ENCODE data around the gene NAALAD2. TPM values are rescaled to one million over a fixed set of nuclear protein-coding genes. Genes with fewer than 3 reads are reported as not detected.

The NAALAD2 gene
- total and polyA plus RNA-seq, 2 experiments from 2014 or later, result 3.4 to 4.3 TPM

DNA sequence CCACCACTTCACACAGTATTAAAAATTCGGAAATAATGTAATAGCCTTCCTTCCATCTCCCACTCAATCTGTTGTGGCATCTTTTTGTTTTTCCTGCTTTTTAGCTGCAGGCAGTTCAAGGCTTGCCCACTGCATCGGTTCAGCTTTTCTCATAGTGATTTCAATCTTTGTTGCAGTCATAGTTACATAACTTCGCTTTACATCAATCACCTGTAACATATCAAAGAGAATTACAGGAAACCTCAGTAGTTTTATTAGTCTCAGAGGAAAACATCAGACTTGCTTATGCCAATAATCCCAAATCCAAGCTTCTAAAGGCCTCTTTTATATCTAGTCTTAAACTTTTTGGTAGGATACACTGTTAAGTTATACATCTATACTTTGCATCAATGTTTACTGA lies 67.9 kb downstream of the NAALAD2 start:
- Mint-ChIP-seq H3K9me3 (no peaks in the 10 kb centered on the region), H3K36me3 (ENCODE audit: low read depth) (peaks cover 52% of the 10 kb centered on the region; the same call in 2 of the 3 replicates), H3K4me1 (peaks cover 2% of the 10 kb centered on the region; the same call in 2 of the 3 replicates), H3K27me3 (ENCODE audit: insufficient read depth, low read depth, poor library complexity) (no peaks in the 10 kb centered on the region), H3K27ac (no peak overlapping the region), H3K4me3 (no peak overlapping the region)
- H3K36me3 ChIP-seq (ENCODE audit: insufficient read depth), result peaks cover 36% of the 10 kb centered on the region
- peaks cover 9% of the 10 kb centered on the region; the same call in 1 of the 2 replicates for H4K20me1 ChIP-seq (replicated peaks; ENCODE audit: insufficient read depth)
- ATAC-seq, result no peak
- no peak for DNase-seq (ENCODE audit: low spot score)
- H3K27me3 ChIP-seq (ENCODE audit: insufficient read depth), result no peaks in the 10 kb centered on the region
- H2AFZ ChIP-seq, result no peak overlapping the region
- H3K79me2 ChIP-seq (replicated peaks; ENCODE audit: insufficient read depth), result 0 out of 2 replicates have a peak, but pooled peaks cover 7% of the 10 kb centered on the region
- H3K27ac ChIP-seq (ENCODE audit: low read depth), result no peak overlapping the region
- H3K4me2 ChIP-seq, result no peak overlapping the region
- no peaks in the 10 kb centered on the region; the same call in 1 of the 2 replicates for H3F3A ChIP-seq (replicated peaks; ENCODE audit: low read depth)
- no peak overlapping the region for H3K4me3 ChIP-seq
- H3K9me2 ChIP-seq (ENCODE audit: insufficient read depth), result no peaks in the 10 kb centered on the region
- TF ChIP-seq, protein P1, sequence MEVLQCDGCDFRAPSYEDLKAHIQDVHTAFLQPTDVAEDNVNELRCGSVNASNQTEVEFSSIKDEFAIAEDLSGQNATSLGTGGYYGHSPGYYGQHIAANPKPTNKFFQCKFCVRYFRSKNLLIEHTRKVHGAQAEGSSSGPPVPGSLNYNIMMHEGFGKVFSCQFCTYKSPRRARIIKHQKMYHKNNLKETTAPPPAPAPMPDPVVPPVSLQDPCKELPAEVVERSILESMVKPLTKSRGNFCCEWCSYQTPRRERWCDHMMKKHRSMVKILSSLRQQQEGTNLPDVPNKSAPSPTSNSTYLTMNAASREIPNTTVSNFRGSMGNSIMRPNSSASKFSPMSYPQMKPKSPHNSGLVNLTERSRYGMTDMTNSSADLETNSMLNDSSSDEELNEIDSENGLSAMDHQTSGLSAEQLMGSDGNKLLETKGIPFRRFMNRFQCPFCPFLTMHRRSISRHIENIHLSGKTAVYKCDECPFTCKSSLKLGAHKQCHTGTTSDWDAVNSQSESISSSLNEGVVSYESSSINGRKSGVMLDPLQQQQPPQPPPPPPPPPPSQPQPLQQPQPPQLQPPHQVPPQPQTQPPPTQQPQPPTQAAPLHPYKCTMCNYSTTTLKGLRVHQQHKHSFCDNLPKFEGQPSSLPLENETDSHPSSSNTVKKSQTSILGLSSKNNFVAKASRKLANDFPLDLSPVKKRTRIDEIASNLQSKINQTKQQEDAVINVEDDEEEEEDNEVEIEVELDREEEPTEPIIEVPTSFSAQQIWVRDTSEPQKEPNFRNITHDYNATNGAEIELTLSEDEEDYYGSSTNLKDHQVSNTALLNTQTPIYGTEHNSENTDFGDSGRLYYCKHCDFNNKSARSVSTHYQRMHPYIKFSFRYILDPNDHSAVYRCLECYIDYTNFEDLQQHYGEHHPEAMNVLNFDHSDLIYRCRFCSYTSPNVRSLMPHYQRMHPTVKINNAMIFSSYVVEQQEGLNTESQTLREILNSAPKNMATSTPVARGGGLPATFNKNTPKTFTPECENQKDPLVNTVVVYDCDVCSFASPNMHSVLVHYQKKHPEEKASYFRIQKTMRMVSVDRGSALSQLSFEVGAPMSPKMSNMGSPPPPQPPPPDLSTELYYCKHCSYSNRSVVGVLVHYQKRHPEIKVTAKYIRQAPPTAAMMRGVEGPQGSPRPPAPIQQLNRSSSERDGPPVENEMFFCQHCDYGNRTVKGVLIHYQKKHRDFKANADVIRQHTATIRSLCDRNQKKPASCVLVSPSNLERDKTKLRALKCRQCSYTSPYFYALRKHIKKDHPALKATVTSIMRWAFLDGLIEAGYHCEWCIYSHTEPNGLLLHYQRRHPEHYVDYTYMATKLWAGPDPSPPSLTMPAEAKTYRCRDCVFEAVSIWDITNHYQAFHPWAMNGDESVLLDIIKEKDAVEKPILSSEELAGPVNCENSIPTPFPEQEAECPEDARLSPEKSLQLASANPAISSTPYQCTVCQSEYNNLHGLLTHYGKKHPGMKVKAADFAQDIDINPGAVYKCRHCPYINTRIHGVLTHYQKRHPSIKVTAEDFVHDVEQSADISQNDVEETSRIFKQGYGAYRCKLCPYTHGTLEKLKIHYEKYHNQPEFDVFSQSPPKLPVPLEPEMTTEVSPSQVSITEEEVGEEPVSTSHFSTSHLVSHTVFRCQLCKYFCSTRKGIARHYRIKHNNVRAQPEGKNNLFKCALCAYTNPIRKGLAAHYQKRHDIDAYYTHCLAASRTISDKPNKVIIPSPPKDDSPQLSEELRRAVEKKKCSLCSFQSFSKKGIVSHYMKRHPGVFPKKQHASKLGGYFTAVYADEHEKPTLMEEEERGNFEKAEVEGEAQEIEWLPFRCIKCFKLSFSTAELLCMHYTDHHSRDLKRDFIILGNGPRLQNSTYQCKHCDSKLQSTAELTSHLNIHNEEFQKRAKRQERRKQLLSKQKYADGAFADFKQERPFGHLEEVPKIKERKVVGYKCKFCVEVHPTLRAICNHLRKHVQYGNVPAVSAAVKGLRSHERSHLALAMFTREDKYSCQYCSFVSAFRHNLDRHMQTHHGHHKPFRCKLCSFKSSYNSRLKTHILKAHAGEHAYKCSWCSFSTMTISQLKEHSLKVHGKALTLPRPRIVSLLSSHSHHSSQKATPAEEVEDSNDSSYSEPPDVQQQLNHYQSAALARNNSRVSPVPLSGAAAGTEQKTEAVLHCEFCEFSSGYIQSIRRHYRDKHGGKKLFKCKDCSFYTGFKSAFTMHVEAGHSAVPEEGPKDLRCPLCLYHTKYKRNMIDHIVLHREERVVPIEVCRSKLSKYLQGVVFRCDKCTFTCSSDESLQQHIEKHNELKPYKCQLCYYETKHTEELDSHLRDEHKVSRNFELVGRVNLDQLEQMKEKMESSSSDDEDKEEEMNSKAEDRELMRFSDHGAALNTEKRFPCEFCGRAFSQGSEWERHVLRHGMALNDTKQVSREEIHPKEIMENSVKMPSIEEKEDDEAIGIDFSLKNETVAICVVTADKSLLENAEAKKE (CRISPR knock-in tag; IDR thresholded peaks at IDR 0.05), result no peak
- TF ChIP-seq ZNF331 (CRISPR knock-in tag; IDR thresholded peaks at IDR 0.05; ENCODE audit: low read depth) (no peak), ZNF114 (CRISPR knock-in tag; IDR thresholded peaks at IDR 0.05) (no peak), NANOG (IDR thresholded peaks at IDR 0.05; ENCODE audit: borderline replicate concordance) (no peak), EZH2phosphoT487 (IDR thresholded peaks at IDR 0.05; ENCODE audit: unreplicated experiment) (no peak), JUNB (IDR thresholded peaks at IDR 0.05; ENCODE audit: unreplicated experiment) (no peak), EZH2 (IDR thresholded peaks at IDR 0.05; ENCODE audit: low read depth, unreplicated experiment) (no peak), CREB1 (CRISPR knock-in tag; IDR thresholded peaks at IDR 0.05; ENCODE audit: low read depth) (no peak)
- TF ChIP-seq, protein P2, sequence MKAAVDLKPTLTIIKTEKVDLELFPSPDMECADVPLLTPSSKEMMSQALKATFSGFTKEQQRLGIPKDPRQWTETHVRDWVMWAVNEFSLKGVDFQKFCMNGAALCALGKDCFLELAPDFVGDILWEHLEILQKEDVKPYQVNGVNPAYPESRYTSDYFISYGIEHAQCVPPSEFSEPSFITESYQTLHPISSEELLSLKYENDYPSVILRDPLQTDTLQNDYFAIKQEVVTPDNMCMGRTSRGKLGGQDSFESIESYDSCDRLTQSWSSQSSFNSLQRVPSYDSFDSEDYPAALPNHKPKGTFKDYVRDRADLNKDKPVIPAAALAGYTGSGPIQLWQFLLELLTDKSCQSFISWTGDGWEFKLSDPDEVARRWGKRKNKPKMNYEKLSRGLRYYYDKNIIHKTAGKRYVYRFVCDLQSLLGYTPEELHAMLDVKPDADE (IDR thresholded peaks at IDR 0.05), result no peak
- TF ChIP-seq, protein P3, sequence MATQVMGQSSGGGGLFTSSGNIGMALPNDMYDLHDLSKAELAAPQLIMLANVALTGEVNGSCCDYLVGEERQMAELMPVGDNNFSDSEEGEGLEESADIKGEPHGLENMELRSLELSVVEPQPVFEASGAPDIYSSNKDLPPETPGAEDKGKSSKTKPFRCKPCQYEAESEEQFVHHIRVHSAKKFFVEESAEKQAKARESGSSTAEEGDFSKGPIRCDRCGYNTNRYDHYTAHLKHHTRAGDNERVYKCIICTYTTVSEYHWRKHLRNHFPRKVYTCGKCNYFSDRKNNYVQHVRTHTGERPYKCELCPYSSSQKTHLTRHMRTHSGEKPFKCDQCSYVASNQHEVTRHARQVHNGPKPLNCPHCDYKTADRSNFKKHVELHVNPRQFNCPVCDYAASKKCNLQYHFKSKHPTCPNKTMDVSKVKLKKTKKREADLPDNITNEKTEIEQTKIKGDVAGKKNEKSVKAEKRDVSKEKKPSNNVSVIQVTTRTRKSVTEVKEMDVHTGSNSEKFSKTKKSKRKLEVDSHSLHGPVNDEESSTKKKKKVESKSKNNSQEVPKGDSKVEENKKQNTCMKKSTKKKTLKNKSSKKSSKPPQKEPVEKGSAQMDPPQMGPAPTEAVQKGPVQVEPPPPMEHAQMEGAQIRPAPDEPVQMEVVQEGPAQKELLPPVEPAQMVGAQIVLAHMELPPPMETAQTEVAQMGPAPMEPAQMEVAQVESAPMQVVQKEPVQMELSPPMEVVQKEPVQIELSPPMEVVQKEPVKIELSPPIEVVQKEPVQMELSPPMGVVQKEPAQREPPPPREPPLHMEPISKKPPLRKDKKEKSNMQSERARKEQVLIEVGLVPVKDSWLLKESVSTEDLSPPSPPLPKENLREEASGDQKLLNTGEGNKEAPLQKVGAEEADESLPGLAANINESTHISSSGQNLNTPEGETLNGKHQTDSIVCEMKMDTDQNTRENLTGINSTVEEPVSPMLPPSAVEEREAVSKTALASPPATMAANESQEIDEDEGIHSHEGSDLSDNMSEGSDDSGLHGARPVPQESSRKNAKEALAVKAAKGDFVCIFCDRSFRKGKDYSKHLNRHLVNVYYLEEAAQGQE (IDR thresholded peaks at IDR 0.05; ENCODE audit: unreplicated experiment), result no peak
- no peaks in the 10 kb centered on the region for H3K4me1 ChIP-seq (ENCODE audit: insufficient read depth)
